NCI-H146 treated with DMSO at 0.1 percent for 48 hours (cell line): ENCODE measurements around the gene CYP26A1.
"Not testable (repeated sequence)": the region's sequence is repeated elsewhere in the genome, so short reads cannot be mapped to it uniquely, and the experiment has no call there.

Experiments used
- DNase-seq: peaks from one replicate; lab custom pipeline; 2025; ENCODE audit not compliant: unreplicated experiment; lab: John Stamatoyannopoulos, UW

Gene CYP26A1

DNA sequence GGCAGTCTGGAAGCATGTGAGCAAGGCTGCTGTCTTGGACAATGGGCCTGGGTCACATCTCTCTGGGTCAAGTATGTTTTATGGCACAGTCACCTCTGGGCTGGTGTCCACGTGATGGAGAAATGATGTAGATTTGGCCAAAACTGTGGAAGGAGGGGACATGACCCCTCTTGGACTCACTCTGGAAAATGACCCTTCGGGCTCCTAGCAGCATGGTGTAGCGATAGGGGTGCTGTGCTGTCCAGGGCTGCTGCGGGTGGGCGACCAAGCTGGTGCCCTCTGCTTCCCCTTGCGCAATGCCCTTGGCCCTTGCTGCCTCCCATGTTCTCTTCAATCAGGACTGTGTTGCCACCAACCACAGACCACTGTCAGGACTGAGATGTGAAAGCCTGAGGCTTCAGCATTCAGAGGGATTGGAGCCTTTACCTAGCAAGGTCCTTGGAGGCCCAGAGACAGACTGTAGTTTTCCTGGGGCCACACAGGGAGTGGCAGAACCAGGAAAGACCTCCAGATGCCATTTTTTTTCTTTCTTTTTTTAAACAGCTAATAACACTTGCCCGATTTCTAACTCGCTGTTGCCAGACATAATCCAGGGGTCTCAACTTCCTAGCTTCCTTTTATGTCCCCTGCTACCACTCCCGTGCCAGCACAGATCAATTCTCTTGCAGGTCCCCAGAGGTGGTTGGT, 6.1 kb downstream of the CYP26A1 start:
- DNase-seq: no peak

DNA sequence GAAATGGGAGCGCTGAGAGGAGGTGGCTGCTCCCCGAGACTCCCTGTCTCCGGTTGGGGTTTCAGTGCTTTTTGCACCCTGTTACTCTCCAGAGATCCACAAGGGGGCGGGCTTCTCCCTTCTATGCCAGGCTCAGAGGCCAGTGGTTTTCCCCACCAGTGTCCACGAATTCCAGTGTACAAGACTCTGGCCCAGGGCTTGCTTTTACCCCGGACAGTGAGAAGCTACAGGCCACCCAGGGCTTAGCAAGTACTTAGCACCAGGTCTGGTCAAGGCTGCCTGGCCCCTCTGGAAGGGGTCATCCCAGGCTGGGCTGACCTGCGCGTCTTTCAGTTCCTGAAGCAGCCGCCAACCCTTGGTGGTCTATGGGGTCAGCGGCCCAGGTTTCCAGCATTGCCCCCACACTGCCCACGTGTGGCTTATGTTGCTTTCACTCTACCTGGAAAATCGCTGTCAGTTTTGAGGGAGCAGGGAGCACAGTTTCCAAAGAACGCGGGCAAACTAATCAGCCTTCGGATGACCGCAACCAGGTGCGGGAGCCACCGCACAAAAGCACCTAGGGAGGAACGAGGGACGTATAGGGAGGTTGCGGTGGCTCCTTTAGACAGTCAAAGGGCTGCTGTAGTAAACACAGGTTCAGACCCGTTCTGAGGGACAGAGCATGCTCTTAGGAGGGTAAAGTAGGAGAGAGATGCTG, 6.8 kb downstream of the CYP26A1 start:
- no peak for DNase-seq

DNA sequence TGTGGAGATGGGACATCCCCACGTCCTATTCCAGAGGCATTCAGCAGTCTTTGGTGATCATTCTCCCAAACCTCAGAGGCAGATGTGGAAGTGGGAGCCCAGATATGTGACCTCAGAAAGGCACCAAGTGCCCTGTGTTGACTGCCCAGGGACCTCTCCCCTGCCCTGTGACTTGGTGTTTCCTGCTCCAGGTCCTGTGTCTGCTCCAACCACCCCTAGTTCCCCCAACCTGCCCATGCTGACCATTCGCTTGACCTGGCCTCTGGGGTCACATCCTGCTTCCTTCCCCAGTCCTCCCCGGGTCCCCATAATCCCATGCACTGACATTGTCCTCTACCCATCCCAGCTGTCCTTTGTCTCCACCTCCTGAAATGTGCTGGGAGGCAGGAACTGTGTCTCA, 7.6 kb downstream of the CYP26A1 start:
- DNase-seq: no peak

DNA sequence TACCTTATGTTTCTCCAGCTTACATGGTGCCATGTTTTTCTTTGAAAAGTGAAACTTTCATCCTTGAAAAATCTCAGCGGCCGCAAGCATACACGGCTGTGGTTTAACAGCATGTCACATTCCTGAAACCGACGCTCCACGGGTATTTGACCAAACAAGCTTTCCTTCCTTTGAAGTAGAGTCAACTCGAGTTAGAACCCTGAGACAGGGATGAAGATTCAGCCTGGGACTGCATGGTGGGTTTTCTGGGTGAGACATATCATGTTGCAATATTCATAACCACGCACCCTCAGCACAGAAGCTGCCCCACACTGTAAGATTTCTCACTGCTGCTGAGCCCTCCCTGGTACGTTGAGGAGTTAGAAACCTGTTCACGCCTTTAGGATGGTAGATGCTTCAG, 8.1 kb downstream of the CYP26A1 start:
- DNase-seq: no peak

DNA sequence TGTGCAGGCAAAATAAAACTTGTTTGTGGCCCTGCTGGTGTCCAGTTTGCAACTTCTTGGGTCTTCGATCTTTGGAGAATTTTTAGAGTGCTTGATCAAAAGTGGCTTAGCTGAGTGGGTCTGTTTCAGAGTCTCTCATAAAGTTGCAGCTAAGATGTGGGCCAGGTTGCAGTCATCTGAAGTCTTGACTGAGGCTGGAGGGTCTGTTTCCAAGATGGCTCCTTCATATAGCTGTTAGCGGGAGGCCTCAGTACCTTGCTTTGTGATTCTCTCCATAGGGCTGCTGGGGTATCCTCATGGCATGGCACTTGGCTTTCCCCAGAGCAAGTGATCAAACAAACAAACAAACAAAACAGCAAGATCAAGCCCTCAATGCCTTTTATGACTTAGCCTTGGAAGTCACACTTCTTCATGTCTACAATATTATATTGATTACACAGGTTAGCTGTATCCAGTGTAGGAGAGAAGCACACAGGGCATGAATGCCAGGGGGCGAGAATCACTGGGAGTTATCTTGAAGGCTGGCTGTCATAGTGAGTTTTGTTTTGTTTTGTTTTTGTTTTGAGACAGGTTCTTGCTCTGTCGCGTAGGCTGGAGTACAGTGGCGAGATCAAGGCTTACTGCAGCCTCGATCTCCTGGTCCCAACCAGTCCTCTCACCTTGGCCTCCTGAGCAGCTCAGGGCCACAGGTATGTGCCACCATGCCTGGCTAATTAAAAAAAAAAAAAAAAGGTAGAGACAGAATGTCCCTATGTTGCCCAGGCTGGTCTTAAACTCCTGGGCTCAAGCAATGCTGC, 10.2 kb downstream of the CYP26A1 start:
- DNase-seq: no peak

DNA sequence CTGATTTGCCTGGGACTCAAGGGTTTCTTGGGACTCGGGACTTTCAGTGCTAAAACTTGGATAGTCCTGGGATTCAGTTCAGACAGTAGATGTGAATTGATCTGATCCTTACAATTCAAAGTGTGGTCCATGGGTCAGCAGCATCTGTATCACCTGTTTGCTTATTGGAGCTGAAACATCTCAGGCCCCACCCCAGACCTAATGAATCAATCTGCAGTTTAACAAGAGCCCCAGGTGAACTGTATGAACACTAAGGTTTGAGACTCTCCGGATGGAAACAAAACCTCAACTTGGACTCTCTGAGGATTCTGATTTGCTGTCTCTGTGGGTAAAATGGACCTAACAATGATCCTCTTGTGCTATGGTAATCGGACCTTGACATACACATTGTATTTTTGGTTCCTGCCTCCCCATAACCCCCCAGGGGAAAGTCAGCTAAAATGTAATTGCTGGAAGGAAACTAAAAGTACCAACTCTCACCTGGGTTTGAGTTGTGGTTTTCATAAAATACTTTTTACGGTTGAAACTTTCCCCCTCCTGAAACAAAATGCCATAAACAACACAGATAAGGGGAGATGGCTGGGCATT, 11.7 kb downstream of the CYP26A1 start:
- DNase-seq: no peak

DNA sequence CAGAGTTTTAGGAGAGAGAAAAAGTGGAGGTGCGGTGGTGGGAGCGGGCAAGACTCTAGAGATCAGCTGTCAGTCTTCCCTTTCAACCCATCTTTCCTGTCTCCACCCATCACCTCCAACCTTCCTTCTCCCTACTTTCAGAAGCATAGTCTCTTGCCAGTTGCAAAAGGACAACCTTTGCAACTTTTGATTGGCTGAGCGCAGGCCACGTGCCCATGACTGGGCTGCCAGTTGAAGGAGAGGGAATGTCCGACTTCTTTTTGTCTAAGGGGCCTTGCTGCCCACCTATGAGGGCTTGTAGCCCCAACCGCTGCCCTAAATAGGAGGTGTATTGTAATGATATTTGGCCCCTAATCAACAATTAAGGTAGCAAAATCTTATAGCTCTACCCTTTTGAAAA, 12.6 kb downstream of the CYP26A1 start:
- DNase-seq: no peak

DNA sequence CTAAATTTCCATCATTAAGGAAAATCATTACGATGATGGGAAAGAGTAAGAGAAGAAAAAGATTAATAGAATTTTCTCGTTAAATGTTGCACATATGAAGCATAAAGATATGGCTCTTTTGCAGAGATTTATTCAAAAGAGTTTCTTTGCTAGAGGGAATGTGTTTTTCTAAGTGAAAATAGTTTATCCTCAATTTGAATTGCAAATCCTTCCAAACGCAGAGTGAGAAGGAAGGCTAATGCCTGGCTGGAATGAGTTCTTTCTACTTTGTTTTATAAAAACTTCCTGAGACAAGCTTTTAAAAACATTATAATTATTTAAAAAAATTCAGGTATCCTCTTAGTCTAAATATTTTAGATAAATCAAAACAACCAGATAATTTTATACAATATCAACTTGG, 14.2 kb downstream of the CYP26A1 start:
- DNase-seq: no peak

DNA sequence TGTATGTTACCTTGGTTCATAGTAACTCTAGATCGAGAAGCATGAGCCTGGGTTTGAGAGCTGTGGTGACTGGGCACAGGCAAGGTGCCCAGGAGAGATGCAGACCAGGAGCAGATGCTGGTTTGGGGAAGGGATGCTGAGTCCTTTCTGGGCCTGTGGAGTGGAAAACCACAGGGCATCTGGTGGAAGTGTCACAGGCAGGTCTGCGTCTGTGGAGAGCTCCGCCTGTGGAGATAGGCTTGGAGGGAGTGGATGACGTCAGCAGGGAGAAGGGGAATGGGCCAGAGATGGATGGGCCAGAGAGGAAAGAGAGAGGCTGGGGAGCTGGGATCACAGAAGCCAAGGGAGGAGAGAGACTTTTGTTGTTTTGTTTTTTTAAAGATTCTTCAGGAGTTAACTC, 14.8 kb downstream of the CYP26A1 start:
- DNase-seq: no peak

DNA sequence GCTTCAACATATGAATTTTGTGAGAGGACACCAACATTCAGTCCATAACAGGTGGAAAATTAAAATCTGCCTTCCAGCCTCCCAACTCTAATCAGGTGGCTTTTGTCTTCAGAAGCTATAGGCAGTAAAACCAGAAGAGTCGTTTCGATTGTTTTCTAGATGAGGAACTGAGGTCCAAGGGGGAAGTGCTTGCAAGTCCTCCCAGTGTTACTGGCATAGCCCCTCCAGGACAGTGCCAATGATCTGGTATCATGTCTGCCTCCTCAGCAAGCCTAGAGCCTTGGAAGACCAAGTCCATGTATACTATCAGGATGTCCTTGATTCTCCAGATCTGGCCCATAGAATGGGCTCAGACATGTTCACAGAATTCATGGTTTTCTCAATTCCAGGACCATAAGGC, 16.9 kb downstream of the CYP26A1 start:
- DNase-seq: no peak

DNA sequence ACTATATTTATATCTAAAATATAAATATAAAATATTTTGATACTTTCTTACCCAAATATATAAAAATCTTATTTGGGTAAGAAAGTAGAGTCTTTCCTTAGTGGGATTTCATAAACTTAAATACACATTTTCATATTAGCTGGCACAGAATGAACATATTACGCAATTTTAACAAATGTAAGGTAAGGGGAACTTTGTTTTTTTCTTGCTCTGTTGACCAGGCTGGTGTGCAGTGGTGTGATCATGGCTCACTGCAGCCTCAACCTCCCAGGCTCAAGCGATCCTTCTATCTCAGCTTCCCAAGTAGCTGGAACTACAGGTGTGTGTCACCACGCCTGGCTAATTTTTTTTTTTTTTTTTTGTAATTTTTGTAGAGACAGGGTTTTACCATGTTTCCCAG, 18.3 kb downstream of the CYP26A1 start:
- no peak for DNase-seq

DNA sequence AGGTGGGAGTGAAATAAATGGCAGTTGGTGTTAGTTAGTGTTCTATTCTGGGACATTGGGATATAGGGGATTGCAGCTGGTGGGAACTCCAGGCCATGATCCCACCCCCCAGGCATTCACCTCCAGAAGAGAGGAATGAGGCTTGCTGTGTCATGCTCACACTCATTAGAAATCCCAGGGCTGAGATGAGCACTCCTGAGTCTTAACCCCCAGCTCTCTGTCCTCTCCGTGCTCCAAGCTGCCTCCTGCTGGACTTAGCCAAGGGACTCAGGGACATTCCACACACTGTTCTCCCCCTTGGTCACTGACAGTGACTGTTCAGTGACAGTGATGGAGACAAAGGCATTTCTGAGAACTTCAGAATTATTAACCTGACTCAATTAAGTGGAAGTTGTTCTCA, 21.5 kb downstream of the CYP26A1 start:
- DNase-seq: no peak

DNA sequence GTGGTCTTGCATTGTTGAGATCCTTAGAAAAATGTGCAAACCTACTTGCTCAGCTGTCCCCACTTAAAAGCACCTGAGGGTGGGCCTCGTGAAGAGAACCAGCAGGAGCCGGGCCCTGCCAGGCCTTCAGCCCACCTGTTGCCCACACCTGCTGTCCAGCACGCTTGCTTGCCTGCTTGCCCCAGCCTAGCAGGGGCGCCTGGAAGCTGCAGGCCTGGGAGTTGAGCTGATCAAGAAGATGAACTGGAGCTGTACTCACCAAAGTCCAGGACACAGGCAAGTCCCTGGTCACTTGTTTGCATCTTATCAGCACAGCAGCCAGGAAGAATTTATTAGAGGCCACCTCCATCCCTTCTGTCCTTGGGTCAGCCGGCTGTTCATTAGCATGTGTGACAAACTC, 23.2 kb downstream of the CYP26A1 start:
- DNase-seq: peak; percentile 72

DNA sequence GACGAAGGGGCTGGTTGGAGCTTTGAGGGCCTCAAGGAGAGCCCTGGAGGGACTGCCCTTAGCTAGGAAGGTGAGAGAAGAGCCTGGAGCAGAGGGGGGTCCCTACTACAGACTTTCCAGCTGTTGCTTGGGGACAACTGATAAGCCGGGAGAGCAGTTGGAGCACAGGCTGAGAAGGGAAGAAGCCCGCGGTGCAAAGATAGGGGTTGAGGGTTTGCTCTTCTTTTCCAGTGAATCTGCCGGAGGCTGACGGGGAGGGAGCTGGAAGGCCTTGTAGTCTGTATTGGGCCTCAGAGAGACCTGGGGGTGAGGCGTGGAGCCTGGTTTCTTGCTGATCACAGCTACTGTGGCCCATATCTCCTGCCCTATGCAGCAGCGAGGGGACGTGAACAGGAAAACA, 23.7 kb downstream of the CYP26A1 start:
- no peak for DNase-seq

DNA sequence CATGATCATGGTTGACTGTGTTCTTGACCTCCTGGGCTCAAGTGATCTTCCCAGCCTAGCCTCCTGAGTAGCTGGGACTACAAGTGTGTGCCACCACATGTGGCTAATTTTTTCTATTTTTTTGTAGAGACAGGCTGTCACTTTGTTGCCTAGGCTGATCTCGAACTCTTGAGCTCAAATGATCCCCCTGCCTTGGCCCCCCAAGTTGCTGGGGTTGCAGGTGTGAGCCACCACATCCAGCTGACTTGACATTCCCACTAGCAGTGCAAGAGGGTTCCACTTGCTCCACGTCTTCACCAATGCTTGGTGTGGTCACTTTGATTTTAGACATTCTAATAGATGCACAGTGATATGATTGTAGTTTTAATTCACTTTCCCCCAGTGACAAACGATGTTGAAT, 25.1 kb downstream of the CYP26A1 start:
- DNase-seq: no peak

DNA sequence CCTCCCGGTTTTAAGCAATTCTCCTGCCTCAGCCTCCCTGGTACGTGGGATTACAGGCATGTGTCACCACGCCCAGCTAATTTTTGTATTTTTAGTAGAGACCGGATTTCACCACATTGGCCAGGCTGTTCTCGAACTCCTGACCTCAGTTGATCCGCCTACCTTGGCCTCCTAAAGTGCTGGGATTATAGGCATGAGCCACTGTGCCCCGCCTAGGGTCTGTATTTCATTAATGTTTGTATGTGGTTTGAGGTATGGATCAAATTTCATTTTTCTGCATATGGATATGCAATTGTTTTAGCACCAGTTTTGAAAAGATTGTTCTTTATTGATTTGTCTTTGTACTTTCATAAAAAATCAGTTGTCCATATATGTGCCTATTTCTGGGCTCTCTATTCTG, 26.0 kb downstream of the CYP26A1 start:
- DNase-seq: no peak

DNA sequence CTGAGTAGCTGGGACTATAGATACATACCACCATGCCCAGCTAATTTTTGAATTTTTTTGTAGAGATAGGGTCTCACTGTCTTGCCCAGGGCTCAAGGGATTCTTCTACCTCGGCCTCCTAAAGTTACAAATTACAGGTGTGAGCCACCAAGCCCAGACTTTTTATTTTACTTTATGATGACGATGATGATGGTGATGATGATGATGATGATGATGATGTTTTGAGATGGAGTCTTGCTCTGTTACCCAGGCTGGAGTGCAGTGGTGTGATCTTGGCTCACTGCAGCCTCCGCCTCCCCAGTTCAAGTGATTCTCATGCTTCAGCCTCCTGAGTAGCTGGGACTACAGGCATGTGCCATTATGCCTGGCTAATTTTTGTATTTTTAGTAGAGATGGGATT, 27.5 kb downstream of the CYP26A1 start:
- DNase-seq: not testable (repeated sequence)

DNA sequence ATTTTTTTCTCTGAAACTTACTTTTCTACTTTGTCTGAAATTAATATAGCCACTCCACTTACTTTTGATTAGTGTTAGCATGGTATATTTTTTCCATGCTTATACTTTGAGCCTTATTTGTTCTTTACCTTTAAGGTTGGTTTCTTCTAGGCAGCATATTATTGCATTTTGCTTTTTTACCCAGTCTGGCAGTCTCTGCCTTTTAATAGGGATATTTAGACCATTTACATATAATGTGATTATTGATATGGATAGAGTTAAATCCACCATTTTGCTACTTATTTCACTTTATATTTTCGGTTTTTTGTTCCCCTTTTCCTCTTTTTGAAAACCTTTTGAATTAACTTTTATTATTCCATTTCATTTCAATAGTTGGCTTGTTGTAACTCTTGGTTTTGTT, 30.3 kb downstream of the CYP26A1 start:
- DNase-seq: no peak

DNA sequence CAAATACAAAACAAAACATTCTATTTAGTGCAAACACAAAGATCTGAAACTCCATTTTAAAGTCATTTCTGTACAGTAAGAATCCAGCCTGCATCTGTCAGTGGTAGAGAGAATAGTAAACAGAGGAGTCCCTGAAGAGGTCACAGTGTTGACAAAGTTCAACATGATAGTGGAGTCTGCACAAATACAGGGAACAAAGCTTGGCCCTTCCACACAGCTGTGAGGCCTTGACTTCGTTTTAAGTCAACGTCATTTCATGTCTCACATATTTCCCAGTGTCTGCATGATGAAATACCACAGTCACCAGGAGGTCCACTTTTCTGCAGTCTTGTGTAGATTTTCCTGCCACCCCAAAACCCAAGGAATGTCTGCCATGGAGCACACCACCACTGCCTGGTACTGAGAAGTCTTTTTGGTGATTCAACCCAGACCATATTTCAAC, 33.0 kb downstream of the CYP26A1 start:
- peak; percentile 65 for DNase-seq

DNA sequence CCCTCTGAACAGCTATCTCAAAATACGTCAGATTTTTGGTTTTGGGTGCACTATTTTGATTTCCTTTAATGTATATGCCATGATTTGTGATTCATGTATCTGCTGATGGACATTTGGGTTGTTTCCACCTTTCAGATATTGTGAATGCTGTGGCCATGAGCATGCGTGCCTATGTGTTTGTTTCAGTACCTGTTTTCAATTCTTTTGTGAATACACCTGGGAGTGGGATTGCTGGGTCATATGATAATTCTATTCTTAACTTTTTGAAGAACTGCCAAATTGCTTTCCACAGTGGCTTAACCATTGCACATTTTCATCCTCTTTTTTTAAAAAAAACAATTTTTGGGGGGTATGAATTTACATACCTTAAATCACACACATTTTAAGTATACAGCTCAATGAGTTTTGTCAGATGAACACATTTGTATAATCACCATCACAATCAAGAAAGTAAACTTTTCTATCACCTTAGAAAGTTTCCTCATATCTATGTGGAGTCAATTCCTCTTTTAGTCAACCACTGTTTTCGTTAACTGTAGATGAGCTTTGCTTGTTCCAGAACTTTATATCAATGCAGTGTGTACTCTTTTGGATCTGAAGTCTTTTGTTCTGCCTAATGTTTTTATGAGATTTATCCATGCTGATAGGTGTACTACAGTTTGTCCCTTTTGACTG, 36.9 kb downstream of the CYP26A1 start:
- DNase-seq: no peak

DNA sequence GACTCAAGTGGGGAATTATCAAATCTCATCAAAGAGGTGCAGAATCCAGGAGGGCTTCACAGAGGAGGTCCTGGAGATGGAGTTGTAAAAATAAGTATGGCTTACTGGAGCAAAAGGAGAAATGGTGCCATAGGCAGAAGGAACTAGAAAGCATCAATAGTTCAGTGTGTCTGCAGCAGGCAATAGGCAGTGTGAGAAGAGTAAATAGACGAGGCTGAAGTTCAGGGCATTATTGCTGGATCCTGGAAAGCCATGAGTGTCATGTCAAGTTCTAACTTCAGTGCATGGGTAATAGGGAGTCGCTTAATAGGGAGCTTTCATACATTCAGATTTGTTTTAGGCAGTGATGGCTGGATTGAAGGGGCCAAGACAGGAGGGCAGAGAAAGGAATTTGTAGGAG, 39.3 kb downstream of the CYP26A1 start:
- DNase-seq: no peak
